T-helper 17 cell (primary cell): ENCODE results near the gene PLA2G4B. TPM values are rescaled to one million over a fixed set of nuclear protein-coding genes. Genes with fewer than 3 reads are reported as not detected.

Experiments used
- ATAC-seq: fragments of 150-1000 bp; cut with Tn5 transposase; 2 replicates; pipeline ENCODE4 v1.10.0; 2021; ENCODE audit warnings: mild to moderate bottlenecking, moderate library complexity
- DNase-seq, 3 donors: peaks; one replicate each; pipeline versions ENCODE4 v3.0.0 to v3.0.0-alpha.2; 2020 to 2021
- H3K9me3 ChIP-seq: one replicate; pipeline ENCODE4 v1.7.0; 2013; ENCODE audit warnings: low read length, mild to moderate bottlenecking; ENCODE audit not compliant: control insufficient read depth, poor library complexity, severe bottlenecking
- H3K27ac Mint-ChIP-seq: one replicate; pipeline ENCODE4 v1.8.0; 2022; ENCODE audit warnings: mild to moderate bottlenecking, moderate library complexity, mixed read lengths
- H3K27me3 Mint-ChIP-seq: one replicate; pipeline ENCODE4 v1.8.0; 2022; ENCODE audit warnings: mixed read lengths
- H3K36me3 Mint-ChIP-seq: one replicate; pipeline ENCODE4 v1.8.0; 2022; ENCODE audit warnings: low read depth, mixed read lengths
- H3K4me1 Mint-ChIP-seq: one replicate; pipeline ENCODE4 v1.8.0; 2022; ENCODE audit warnings: mild to moderate bottlenecking, mixed read lengths
- H3K4me3 Mint-ChIP-seq: one replicate; pipeline ENCODE4 v1.8.0; 2022; ENCODE audit warnings: mild to moderate bottlenecking, moderate library complexity, mixed read lengths
- total RNA-seq, 4 donors: library from RNA in 2 of 4; stranded (reverse) in 2 of 4; gene quantifications; one replicate each; pipeline ENCODE4 v1.2.3 and lab custom pipeline; 2022 to 2026

The PLA2G4B gene
- total RNA-seq, 2 donors from 2014 or later: 23.1 to 34.8 TPM

DNA sequence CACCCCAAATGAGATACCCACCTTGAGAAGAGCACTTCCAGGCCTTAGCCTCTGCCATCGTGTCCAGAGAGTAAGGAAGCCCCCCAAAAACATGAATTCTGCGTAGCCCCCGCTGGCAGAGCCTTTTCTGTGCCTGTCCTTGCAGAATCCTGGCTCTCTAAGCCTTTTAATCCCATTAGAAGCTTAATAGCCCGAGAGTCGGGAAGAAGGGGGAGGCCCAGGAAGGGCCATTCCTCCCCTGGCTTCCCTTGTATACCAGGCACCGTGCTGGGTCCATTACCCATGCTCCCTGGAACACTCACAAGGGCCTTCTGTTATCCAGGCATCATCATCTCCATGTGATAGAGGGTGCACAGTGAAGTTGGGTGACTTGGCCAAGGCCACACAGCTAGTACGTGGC lies 48.1 kb downstream of the PLA2G4B start:
- Mint-ChIP-seq H3K27me3 (no peaks in the 10 kb centered on the region), H3K4me3 (no peak overlapping the region), H3K36me3 (no peaks in the 10 kb centered on the region), H3K4me1 (peaks cover 9% of the 10 kb centered on the region), H3K27ac (no peak overlapping the region)
- H3K9me3 ChIP-seq: no peaks in the 10 kb centered on the region
- ATAC-seq (no peak), DNase-seq (no peak)

DNA sequence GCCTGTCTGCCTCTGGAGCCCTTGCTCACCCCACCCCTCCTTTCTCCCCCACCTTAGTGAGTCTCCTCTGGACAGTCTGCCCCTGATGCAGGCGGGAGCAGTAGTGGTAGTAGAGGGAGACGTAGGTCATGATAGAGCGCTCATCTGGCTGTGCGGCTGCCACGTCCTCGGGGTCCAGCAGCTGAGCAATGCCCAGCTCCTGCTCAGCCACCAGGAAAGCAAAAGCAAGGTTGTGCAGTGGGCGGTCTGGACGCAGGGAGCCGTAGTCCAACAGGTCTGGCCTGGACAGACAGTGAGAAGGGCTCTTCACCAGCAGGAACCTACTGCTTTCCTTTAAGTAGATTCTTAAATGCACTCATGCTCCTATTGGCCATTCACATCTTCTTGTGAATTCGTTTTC lies 48.5 kb downstream of the PLA2G4B start:
- H3K4me3 Mint-ChIP-seq: no peak overlapping the region
- H3K27me3 Mint-ChIP-seq: no peaks in the 10 kb centered on the region
- no peaks in the 10 kb centered on the region for H3K36me3 Mint-ChIP-seq
- H3K9me3 ChIP-seq: no peaks in the 10 kb centered on the region
- no peak for DNase-seq
- peaks cover 9% of the 10 kb centered on the region for H3K4me1 Mint-ChIP-seq
- no peak overlapping the region for H3K27ac Mint-ChIP-seq
- ATAC-seq: no peak

DNA sequence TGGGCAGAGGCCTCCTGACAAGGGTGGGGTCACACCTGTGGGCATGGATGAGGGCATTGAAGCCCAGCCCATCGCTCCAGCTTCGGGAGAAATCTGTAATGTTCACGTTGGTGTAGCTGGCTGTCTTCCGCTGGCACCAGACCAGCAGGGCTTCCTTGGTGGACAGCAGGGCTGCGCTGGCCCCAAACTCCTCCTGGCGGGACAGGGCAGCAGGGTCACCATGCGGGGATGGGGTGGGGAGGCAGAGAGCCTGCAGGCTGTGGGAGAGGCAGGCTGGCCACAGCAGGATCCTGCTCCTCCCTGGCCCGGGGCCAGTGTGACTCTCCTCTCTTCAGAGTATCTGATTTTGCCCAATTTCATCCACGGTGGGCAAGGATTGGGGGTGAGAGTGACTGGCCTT lies 49.2 kb downstream of the PLA2G4B start:
- peak overlapping the region; percentile 74 for H3K27ac Mint-ChIP-seq
- no peak for ATAC-seq
- DNase-seq: no peak
- peaks cover 13% of the 10 kb centered on the region for H3K4me1 Mint-ChIP-seq
- no peaks in the 10 kb centered on the region for H3K36me3 Mint-ChIP-seq
- H3K27me3 Mint-ChIP-seq: no peaks in the 10 kb centered on the region
- no peak overlapping the region for H3K4me3 Mint-ChIP-seq
- no peaks in the 10 kb centered on the region for H3K9me3 ChIP-seq

DNA sequence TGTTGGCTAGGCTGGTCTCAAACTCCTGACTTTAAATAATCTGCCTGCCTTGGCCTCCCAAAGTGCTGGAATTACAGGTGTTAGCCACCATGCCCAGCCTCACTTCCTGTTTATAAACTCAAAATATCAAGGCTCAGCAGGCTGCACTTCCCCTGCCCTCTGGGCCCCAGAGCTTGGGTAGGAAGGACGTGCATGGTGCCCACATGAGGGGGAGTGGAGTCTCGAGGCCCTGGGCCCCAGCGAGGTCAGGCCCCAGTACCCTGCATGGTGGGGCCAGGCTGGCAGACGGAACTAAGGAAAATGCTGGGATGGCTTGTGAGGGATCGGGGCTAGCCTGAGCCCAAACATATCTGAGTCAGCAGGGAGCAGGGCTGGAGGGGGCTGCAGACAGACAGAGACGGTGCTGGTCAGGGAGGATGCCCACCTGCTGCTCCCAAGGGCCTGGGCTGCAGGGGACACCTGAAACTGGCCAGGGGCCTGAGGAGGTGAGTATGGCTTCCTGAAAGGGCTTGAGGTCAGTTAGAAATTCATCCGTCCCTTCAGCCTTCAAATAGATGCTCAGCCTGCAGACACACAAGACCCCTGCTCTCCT lies 50.1 kb downstream of the PLA2G4B start:
- no peak for ATAC-seq
- H3K4me3 Mint-ChIP-seq: no peak overlapping the region

DNA sequence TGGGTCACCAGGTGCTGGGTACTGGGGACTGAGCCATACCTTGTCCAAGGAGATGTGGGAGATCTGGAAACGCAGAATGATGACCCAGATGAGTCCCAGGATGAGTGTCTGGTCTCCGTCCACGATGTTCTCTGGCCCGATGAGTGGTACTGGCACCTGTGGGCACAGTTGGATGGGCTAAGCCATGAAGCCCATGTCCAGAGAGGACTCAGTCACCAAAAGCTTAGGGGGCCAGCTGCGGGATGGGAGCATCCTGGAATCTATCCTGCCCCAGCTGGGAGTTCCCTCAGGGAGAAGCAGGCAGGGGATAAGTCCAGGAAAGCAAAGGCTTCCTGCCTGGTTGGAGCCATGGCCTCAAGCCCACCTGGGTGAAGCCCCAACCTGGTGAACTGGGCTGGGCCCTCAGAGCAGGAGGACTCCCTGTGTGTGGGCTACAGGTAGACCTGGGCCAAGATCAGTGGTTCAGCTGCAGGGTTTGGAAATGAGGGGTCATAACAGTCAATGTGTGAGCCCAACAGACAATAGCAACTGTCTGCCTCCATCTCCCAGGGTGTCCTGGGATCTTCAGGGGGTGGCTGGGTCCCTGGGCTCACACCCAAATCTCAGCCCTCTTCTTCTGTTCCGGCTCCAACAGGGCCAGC lies 51.5 kb downstream of the PLA2G4B start:
- Mint-ChIP-seq H3K27me3 (no peaks in the 10 kb centered on the region), H3K36me3 (no peaks in the 10 kb centered on the region), H3K4me3 (no peak overlapping the region), H3K27ac (peak overlapping the region; percentile 74), H3K4me1 (peaks cover 17% of the 10 kb centered on the region)
- no peak for ATAC-seq
- H3K9me3 ChIP-seq: no peaks in the 10 kb centered on the region
- DNase-seq: no peak

More for the DNA sequence above, 50.1 kb downstream of the PLA2G4B start:
- no peak for DNase-seq
- Mint-ChIP-seq H3K27ac (peak overlapping the region; percentile 74), H3K27me3 (no peaks in the 10 kb centered on the region), H3K4me1 (peaks cover 15% of the 10 kb centered on the region), H3K36me3 (no peaks in the 10 kb centered on the region)
- H3K9me3 ChIP-seq: no peaks in the 10 kb centered on the region

DNA sequence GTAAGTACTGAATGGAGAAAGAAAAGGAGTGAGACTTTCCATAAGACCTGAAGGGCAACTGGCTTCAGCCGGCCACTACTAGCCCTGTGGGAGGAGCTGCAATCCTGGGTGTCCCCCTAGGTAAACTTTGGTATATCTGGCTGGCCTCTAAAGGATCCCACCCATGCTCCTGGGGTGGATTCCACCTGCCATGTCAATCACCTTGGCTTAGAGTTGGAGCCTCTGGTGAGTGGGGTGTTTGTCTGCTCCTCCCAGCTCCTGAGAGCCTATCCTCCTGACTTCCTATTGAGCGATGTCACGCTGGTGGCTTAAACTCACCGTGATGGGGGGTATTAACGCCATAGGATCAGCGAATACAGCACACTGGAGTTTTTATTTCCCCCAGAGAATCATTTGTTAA lies 52.6 kb downstream of the PLA2G4B start:
- Mint-ChIP-seq H3K27me3 (no peaks in the 10 kb centered on the region), H3K27ac (peak overlapping the region; percentile 97), H3K4me1 (peaks cover 21% of the 10 kb centered on the region), H3K4me3 (no peak overlapping the region), H3K36me3 (no peaks in the 10 kb centered on the region)
- ATAC-seq (no peak), DNase-seq (no peak)
- H3K9me3 ChIP-seq: no peaks in the 10 kb centered on the region

DNA sequence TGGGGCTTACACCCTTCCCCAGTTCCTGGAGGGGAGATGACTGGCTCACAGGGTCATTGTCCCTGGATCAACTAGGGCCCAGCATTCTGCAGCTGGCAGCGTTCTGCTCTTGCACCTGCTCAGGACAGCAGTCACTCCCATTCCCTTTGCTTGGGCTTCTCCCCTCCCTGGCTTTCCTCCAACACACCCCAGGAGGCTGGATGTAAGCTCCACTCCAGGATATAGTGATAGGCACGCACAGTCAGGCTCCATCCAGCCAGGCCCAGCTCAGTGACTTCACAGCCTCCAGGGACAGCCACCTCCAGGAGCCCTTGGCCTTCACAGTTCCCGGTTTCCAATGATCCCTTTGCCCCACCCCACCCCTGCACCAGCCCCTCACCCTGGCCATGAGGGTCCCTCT lies 53.3 kb downstream of the PLA2G4B start:
- no peaks in the 10 kb centered on the region for H3K36me3 Mint-ChIP-seq
- H3K4me1 Mint-ChIP-seq: peaks cover 21% of the 10 kb centered on the region
- H3K27me3 Mint-ChIP-seq: no peaks in the 10 kb centered on the region
- DNase-seq: no peak
- H3K9me3 ChIP-seq: no peaks in the 10 kb centered on the region
- no peak for ATAC-seq
- H3K4me3 Mint-ChIP-seq: no peak overlapping the region
- peak overlapping the region; percentile 97 for H3K27ac Mint-ChIP-seq

DNA sequence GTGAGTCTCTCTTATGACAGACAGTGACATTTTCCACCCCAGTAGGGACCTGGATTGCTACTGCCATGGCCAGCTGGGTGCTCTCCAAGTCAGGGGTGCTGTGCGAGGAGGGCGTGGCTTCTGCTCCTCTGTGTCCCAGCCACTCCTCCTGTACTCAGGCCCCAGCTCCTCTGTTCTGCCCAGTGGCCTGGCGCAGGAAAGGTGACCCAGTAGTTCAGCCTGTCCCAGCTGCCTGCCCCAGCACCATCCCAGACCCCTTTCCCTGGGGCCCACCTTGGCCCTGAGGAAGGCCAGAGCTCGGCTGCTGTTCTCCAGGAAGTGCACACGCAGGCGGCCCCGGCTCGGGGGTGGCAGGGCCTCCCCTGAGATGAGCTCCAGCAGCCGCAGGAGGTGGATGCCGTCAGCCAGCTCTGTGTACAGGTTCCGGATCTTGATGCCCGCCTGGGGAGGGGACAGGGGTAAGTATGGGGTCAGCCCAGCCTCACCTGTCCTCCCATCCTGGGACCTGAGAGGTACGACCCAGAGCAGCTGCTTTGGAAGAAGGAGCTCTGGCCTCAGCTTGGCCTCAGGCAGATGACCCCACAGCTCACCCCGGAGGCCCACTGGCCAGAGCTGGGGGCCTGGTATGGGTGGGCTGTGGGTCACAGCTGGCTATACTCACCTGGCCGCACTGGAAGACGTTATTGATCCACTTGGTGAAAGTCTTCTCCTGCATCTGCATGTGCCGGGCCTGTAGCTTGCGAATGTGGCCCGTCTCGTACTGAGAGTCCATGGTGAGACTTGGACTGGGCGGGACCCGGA lies 54.2 kb downstream of the PLA2G4B start:
- no peaks in the 10 kb centered on the region for H3K27me3 Mint-ChIP-seq
- peaks cover 21% of the 10 kb centered on the region for H3K4me1 Mint-ChIP-seq
- peak overlapping the region; percentile 97 for H3K27ac Mint-ChIP-seq
- peak overlapping the region; percentile 73 for H3K4me3 Mint-ChIP-seq
- no peak for DNase-seq
- no peaks in the 10 kb centered on the region for H3K36me3 Mint-ChIP-seq
- ATAC-seq: peak; percentile 22
- H3K9me3 ChIP-seq: no peaks in the 10 kb centered on the region

DNA sequence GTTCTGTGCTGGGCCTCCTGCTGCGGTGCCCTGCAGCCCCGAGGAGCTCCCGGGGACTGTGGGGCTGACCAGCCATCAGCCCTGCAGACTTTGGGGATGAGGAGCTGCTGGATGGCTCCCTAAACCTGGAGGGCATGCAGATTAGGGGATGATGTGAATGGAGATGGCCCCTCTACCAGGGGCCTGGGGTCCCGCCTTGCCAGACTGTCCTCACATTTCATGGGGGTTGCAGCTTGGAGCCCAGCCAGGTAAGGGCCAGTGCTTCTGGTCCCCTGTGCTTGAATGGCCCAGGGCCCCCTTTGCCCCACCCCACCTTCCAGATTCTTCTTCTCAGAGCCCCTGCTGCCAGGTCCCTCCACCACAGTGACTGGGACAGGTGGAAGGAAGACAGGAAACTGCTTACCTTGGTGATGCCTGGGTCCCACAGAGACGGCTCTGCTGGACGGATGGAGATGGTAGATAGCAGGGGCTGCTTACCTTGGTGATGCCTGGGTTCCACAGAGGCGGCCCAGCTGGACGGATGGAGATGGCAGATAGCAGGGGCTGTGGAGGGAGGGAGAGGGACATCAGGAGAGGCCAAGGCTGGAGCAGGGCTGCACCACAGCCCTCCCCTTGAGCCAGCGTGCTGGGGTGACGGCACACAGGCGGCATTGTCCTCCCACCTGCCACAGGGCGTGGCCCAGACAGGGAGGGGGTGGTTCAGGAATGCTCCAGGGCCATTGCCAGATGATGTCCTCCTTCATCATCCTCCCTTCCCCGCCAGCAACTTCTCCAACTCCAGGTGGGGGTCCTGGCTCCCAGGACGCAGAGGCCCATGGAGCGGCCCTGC lies 55.0 kb downstream of the PLA2G4B start, which contains the start of gene SPTBN5:
SPTBN5 (minus strand) TSS at position 632 of the 829 bp plus-strand sequence; CDS start at position 76, 556 bp downstream.
- no peaks in the 10 kb centered on the region for H3K36me3 Mint-ChIP-seq
- no peaks in the 10 kb centered on the region for H3K27me3 Mint-ChIP-seq
- no peak for ATAC-seq
- H3K4me1 Mint-ChIP-seq: peaks cover 19% of the 10 kb centered on the region
- peak within 1 kb of the TSS; percentile 97 for H3K27ac Mint-ChIP-seq
- DNase-seq: no peak
- peak within 1 kb of the TSS; percentile 81 for H3K4me3 Mint-ChIP-seq
- H3K9me3 ChIP-seq: no peaks in the 10 kb centered on the region

DNA sequence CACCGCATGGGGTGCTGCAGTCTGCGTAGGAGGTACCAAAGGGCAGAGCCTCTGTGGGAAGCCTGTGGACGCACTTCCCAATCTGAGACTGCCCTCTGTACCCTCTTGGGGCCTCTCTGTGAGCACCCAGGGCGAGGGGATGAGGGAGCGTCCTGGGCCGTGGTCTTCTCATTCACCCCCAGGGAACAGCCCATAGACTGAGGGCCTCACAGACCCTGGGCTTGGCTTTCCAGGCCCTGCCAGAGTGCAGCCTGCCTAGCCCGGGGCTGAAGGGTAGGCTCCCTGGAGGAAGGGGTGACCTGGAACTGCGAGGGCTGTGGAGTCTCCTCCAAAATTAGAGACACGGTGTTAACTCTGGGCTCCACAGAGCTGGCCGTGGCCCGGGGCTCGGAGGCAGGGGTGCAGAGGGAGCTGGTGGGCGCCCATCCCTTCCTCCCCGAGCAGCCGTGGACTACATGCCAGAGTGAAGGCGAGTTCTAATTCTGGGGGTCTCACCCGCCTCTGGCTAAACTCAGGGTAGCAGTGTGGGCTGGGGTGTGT lies 55.7 kb downstream of the PLA2G4B start:
- ATAC-seq (no peak), DNase-seq (no peak)
- no peaks in the 10 kb centered on the region for H3K9me3 ChIP-seq
- H3K4me3 Mint-ChIP-seq: peak overlapping the region; percentile 81
- H3K27me3 Mint-ChIP-seq: no peaks in the 10 kb centered on the region
- peaks cover 17% of the 10 kb centered on the region for H3K4me1 Mint-ChIP-seq
- peak overlapping the region; percentile 97 for H3K27ac Mint-ChIP-seq
- no peaks in the 10 kb centered on the region for H3K36me3 Mint-ChIP-seq

DNA sequence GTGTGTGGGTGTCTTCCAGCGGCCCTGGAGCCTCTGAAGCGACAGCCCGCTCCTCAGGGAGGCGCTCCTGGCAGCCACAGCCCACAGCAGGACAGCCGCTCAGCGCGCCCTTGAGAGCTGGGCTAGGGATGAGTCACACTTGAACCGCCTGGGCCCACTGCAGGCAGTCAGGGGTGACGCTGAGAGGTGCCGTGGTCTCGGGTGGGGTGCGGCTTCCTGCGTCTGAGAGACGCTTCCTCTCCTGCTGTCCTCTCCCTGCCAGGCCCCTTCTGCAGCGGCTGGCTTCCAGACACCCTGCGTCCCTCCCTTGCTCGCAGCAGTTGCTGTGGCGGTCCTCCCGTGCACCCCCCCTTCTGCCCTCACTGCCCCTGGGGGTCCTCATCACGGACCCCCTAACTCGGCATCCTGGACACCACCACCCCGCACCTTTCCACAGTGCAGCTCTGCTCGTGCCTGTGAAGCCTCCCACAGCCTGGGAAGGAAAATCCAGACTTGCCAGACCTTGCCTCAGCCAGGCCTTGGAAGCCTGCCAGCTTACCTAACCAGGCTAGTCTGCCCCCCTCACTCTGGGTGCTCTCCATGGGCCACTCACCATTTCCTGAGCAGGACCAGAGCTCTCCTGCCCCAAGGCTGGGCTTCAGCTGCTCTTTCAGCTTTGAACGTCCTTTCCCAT lies 56.3 kb downstream of the PLA2G4B start:
- peak; percentile 94 for ATAC-seq
- peaks cover 17% of the 10 kb centered on the region for H3K4me1 Mint-ChIP-seq

DNA sequence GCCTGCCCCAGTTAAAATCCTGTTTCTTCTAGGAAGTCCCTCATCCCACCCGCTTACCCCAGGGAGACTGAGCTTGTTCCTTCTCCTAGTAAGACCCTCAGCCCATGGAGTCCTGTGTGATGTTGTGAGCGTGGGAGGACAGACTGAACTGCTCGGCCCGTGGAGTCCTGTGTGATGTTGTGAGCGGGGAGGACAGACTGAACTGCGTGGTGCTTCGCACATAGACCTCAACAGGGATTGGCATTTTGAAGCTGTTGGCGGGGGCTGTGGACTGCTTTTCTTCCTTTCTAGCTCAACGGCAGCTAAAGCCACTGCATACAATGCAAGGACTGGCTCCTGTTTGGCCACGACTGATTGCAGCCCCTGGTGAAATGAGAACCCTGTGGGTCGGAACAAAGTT lies 56.8 kb downstream of the PLA2G4B start:
- Mint-ChIP-seq H3K4me3 (peak overlapping the region; percentile 81), H3K4me1 (peaks cover 17% of the 10 kb centered on the region), H3K36me3 (no peaks in the 10 kb centered on the region), H3K27ac (peak overlapping the region; percentile 97), H3K27me3 (no peaks in the 10 kb centered on the region)
- no peak for ATAC-seq
- DNase-seq: no peak
- no peaks in the 10 kb centered on the region for H3K9me3 ChIP-seq

More for the DNA sequence above, 56.3 kb downstream of the PLA2G4B start:
- Mint-ChIP-seq H3K4me3 (peak overlapping the region; percentile 81), H3K36me3 (no peaks in the 10 kb centered on the region), H3K27ac (peak overlapping the region; percentile 97), H3K27me3 (no peaks in the 10 kb centered on the region)
- no peaks in the 10 kb centered on the region for H3K9me3 ChIP-seq
- peak; percentile 73 to 83 (median 77) for DNase-seq
